Loucy (cell line): Measurements from ENCODE around the gene EFNA3.

Experiments
- H2AFZ ChIP-seq: fragments of 200-600 bp; sonication (generic); 2 replicates; pipeline ENCODE4 v1.6.0; 2016; ENCODE audit warnings: antibody characterized with exemption, mild to moderate bottlenecking, low read length, moderate library complexity
- H3F3A ChIP-seq: fragments of 200-600 bp; 2 replicates; pipeline ENCODE4 v1.6.0; 2016; ENCODE audit warnings: antibody characterized with exemption, low read depth, mild to moderate bottlenecking
- H3K27me3 ChIP-seq: fragments of 200-600 bp; sonication (generic); 2 replicates; pipeline ENCODE4 v1.6.1; 2014; ENCODE audit warnings: low read length, mild to moderate bottlenecking; ENCODE audit not compliant: insufficient read depth, poor library complexity, severe bottlenecking
- H3K36me3 ChIP-seq: fragments of 200-600 bp; sonication (generic); 2 replicates; pipeline ENCODE4 v1.6.1; 2016; ENCODE audit warnings: low read length; ENCODE audit not compliant: insufficient read depth
- H3K4me1 ChIP-seq: fragments of 200-600 bp; sonication (generic); 2 replicates; pipeline ENCODE4 v1.5.1; 2014; ENCODE audit warnings: low read length, mild to moderate bottlenecking; ENCODE audit not compliant: insufficient read depth, poor library complexity, severe bottlenecking
- H3K4me2 ChIP-seq: fragments of 200-600 bp; sonication (generic); 2 replicates; pipeline ENCODE4 v1.6.0; 2014; ENCODE audit warnings: antibody characterized with exemption, low read length, low read depth, mild to moderate bottlenecking; ENCODE audit not compliant: poor library complexity, severe bottlenecking
- H3K4me3 ChIP-seq: fragments of 200-600 bp; sonication (generic); 2 replicates; pipeline ENCODE4 v1.5.1; 2014; ENCODE audit warnings: low read length, mild to moderate bottlenecking, mixed read lengths; ENCODE audit not compliant: poor library complexity, severe bottlenecking
- H3K79me2 ChIP-seq: fragments of 200-600 bp; sonication (generic); 2 replicates; pipeline ENCODE4 v1.6.1; 2014; ENCODE audit warnings: low read length; ENCODE audit not compliant: insufficient read depth
- H3K9ac ChIP-seq: fragments of 200-600 bp; sonication (generic); 2 replicates; pipeline ENCODE4 v1.6.0; 2014; ENCODE audit warnings: mild to moderate bottlenecking, low read depth, low read length, moderate library complexity; ENCODE audit not compliant: poor library complexity, severe bottlenecking
- H3K9me2 ChIP-seq: fragments of 200-600 bp; sonication (generic); replicated peaks from 2 replicates; pipeline ENCODE4 v1.6.1; 2016; ENCODE audit warnings: low read depth, low read length, mixed read lengths
- H3K9me3 ChIP-seq: fragments of 200-600 bp; sonication (generic); 2 replicates; pipeline ENCODE4 v1.6.1; 2014; ENCODE audit warnings: mild to moderate bottlenecking, antibody characterized with exemption, low read length, low read depth; ENCODE audit not compliant: insufficient read depth
- H4K20me1 ChIP-seq: fragments of 200-600 bp; sonication (generic); 2 replicates; pipeline ENCODE4 v1.6.0; 2014; ENCODE audit warnings: antibody characterized with exemption, low read length, mild to moderate bottlenecking; ENCODE audit not compliant: insufficient read depth, poor library complexity, severe bottlenecking
- CTCF ChIP-seq: fragments of 200-600 bp; sonication (generic); conservative IDR thresholded peaks from 2 replicates; pipeline ENCODE4 v1.5.1; 2014; ENCODE audit warnings: mild to moderate bottlenecking, antibody characterized with exemption, low read length
- EZH2phosphoT487 ChIP-seq: fragments of 200-600 bp; IDR thresholded peaks from 2 replicates; pipeline ENCODE4 v1.6.1; 2018; ENCODE audit warnings: antibody characterized with exemption, mild to moderate bottlenecking, moderate library complexity, borderline replicate concordance

The EFNA3 gene

DNA sequence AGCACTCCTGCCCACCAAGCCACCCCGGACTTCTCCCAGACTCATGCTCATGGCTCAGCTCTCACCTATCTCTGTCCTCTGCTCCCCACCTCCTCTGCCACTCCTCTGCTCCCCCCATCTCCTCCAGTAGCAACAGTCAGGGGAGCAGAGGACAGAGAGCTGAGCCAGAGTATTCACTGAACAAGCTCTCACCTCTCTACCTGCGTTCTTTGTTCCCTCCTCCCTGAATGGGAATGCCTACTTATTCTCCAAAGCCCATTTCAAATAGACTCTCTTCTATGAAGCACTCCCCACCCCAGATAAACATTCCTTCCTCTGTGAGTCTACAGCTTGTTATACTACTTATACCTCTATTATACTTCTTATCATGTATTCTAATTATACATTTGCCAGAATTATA, 42.6 kb downstream of the EFNA3 start:
- Histone ChIP-seq H3K4me1 (no peaks in the 10 kb centered on the region), H4K20me1 (no peaks in the 10 kb centered on the region), H3K36me3 (no peaks in the 10 kb centered on the region), H3K27me3 (no peaks in the 10 kb centered on the region), H3K9ac (no peak overlapping the region), H2AFZ (no peak overlapping the region), H3K9me2 (no peaks in the 10 kb centered on the region), H3K4me3 (no peak overlapping the region), H3F3A (no peaks in the 10 kb centered on the region), H3K4me2 (no peak overlapping the region), H3K9me3 (no peaks in the 10 kb centered on the region), H3K79me2 (no peaks in the 10 kb centered on the region)
- TF ChIP-seq EZH2phosphoT487 (no peak), CTCF (no peak)

GRCh38 chr1:155122308-155122707, 43.7 kb downstream of the EFNA3 start:
- no peaks in the 10 kb centered on the region for H3K36me3 ChIP-seq
- H3K4me2 ChIP-seq: no peak overlapping the region
- no peaks in the 10 kb centered on the region for H4K20me1 ChIP-seq
- H3K27me3 ChIP-seq: peaks cover 9% of the 10 kb centered on the region
- H3K79me2 ChIP-seq: no peaks in the 10 kb centered on the region
- no peak overlapping the region for H2AFZ ChIP-seq
- no peak overlapping the region for H3K4me3 ChIP-seq
- H3K9me3 ChIP-seq: no peaks in the 10 kb centered on the region
- peaks cover 6% of the 10 kb centered on the region for H3K4me1 ChIP-seq
- no peak overlapping the region for H3K9ac ChIP-seq
- H3K9me2 ChIP-seq: no peaks in the 10 kb centered on the region
- no peaks in the 10 kb centered on the region for H3F3A ChIP-seq
- TF ChIP-seq EZH2phosphoT487 (no peak), CTCF (no peak)

- H3K79me2 ChIP-seq: no peaks in the 10 kb centered on the region
- H3K36me3 ChIP-seq: no peaks in the 10 kb centered on the region
- no peaks in the 10 kb centered on the region for H3F3A ChIP-seq
- H3K9me2 ChIP-seq: no peaks in the 10 kb centered on the region
- no peaks in the 10 kb centered on the region for H3K9me3 ChIP-seq
- no peak overlapping the region for H3K9ac ChIP-seq
- TF ChIP-seq CTCF: no peak
- TF ChIP-seq EZH2phosphoT487: no peak
- H3K4me1 ChIP-seq: peaks cover 20% of the 10 kb centered on the region
- no peak overlapping the region for H2AFZ ChIP-seq
- no peak overlapping the region for H3K4me3 ChIP-seq
- no peaks in the 10 kb centered on the region for H4K20me1 ChIP-seq
- H3K4me2 ChIP-seq: no peak overlapping the region
- peaks cover 19% of the 10 kb centered on the region for H3K27me3 ChIP-seq
Observed at GRCh38 chr1:155123801-155124200, 45.2 kb downstream of the EFNA3 start.
